GM18520 (cell line): ENCODE data around the gene ACKR1.

ENCODE experiments used
- ATAC-seq: cut with Tn5 transposase; IDR thresholded peaks from one replicate; pipeline ENCODE4 v1.9.1; 2021; ENCODE audit not compliant: unreplicated experiment

ACKR1 gene

DNA sequence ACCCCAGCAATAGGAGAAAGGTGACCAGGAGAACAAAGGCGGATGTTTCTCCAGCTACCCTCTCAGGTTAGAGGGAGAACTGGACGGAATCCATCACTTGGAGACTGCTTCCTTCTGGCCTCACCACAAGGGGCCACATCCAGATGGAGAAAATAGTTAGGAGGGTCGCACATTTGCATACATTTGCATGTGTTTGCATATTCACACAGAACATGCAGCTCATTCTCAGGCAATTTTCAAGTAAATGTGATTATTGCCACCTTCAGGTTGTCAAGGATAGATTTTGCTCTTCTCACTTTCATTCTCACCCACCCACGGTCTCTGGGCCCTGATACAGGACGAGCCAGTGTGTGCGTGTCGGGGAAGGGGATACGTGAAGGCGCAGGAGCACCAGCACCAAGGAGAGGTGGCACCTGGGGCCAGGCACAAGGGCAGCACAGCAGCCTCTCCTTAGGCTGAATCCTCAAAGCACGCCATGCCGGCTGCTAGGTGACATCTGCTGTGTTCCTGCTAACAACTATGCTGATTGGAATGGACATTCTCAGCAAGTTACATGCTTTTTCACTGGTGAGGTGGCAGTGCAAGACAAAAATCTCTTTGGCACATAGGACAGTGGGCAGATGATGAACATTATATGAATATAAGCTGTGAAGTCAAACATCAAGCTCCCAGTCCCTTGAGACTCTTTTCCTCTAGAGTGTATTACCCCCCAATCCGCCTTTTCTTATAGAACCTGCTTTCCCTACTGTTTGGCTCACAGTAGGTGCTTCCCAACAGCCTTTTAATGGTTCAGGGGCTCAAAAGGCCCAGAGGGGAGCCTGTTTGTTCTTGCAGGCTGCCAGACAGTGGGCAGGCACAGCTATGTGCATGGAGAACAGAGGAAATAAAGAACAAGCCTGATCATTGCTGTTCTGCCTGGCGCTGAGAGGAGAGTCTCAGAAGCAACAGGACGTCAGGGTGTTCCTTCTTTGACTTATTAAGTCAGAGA lies 14.3 kb downstream of the ACKR1 start:
- ATAC-seq = no peak

DNA sequence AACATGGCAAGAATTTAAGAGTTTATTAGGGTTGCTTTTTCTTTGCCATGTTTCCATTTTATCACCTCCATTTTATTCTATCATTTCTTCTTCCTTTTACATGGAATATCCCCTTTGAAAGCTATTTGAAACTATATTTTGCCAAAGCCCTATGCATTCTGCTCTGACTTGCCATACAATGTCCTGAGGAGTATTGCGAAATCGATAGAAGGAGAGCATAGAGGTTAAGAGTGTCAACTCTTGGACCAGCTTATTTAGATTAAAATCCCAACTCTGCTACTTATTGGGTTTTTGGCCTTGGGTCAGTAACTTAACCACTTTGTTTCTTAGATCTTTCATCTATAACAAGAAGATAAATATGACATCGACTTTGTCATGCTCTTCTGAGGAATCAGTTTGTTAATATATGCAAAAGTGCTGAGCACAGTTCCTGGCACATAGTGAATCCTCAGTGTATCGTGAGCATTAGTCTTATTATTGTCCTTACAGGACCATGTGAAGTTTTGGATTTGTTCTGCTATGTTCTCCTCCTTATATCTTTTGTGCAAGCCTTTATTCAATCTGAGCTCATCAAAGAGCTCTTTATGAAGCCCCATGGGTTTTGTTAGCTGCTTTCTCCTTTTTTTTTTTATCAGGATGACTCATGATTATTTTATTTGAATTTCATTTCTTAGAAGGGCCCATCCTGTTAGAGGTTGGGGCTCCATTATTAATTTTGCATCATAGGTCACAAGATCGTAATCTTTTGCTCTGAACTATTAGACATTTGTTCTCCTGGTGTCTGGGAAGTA lies 17.6 kb downstream of the ACKR1 start:
- ATAC-seq = no peak

DNA sequence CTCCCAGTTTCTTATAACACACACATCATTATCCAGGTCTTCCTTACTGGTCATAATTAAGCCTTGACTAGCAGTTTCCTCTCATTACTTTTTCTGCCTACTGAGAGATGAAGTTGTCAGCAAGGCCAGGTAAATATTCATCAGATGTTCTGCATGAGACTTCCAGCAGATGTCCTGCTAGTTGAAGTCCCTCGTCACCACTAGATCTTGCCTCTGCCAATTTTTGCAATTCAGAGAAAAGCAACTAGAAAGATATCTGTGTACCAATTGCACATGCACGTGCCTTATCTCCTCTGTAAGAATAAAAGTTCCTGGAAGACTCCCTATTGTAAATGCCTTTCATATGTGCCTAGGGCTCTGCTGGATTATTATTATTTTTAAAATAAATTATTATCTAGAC lies 18.3 kb downstream of the ACKR1 start:
- no peak for ATAC-seq

DNA sequence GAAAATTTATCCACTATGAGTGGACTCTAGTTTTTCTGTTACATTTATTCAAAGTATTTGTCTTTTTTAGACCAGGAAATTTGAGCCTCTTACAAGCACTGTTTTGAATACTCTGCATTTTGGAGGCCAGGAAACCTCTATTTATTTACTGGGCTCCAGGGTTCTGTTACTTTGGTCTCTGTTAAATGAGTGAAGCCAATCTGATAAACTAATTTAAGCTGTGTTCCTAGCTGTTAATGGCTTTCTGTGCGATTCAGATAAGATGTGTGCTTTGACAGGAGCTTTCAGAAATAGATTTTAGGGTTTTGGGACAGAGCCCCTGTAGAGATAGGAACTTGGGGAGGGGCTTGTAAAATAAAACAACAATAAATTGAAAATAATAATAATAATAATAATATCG lies 23.9 kb downstream of the ACKR1 start:
- no peak for ATAC-seq

DNA sequence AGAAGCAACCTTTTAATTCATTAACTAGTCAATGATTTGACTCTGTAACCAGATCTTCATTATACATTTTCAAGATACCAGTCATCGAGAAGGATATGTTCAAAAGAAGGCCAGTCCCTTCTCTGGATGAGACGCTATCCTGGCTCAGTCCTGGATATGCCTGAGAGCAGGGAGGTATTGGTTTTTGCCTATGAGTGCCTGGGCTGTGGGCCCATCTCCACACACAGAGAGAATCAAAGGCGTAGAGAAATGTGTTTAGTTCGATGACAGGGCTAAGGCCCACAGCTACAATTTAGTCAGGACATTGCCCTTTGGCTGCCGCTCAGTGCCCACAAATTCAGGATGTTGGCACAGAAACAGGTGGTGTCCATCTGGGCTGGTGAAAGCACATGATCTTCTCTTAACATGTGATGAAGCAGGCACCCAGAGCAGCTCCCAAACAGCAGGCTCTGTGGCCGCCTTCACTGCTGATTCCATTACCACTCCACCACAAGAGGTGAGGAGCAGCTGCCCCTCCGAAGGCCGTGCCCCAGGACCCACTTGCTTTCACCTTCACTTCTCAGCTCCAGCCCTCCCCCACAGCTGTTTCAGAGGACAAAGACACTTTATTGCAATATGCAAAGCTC lies 24.7 kb downstream of the ACKR1 start:
- no peak for ATAC-seq

- ATAC-seq = no peak
Observed at GRCh38 chr1:159229896-159230295, 25.2 kb downstream of the ACKR1 start.

DNA sequence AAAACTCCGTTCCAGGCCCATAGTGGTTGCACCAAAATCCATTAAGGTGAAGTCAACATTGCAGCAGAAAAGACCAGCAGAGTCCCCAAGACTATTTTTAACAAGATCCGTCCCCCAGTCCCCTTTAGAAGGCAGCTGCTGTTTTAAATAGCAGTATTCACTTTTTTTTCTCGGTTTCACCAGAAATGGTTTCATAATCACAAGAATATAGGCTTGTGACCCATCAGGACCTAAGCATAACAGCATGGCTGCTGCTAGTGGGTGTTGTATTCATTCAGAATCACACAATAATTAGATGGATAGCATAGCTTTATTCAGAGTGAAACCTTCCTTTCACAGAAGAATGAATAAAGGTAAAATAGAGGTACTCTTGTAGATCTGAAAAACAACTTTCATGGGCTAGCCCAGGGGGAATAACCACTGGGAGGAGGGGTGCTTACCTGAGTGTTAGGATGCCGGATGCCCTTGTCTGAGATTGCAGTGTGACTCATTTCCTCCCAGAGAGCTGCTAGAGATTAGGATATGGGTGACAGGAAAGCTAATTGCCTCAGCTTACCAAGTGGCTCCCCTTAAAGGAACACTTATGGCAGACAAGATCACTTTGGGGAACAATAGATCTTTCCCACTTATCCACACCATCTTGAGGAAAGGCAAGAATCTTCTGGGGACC lies 35.0 kb downstream of the ACKR1 start:
- peak; percentile 53 for ATAC-seq

GRCh38 chr1:159247266-159247665 lies 42.6 kb downstream of the ACKR1 start:
- ATAC-seq = no peak

DNA sequence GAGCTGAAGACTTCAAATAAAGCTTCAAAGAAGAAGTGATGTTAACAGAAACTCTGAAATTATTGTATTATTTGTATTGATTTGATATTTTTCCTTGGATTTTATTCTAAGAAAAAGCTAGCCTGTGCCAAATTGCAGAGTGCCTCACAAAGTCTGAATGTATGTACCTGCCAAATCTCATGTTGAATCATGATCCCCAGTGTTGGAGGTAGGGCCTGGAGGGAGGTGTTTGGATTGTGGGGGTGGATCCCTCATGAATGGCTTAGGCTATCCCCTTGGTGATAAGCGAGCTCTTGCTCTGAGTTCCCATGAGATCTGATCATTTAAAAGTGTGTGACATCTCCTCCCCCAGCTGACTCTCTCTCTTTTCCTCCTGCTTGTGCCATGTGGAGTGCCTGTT lies 43.6 kb downstream of the ACKR1 start:
- no peak for ATAC-seq

GRCh38 chr1:159250638-159251216 lies 46.1 kb downstream of the ACKR1 start:
- ATAC-seq = no peak
